Heart right ventricle (tissue), 16 donors: ENCODE data around the gene LNX2. TPM values are rescaled to one million over a fixed set of nuclear protein-coding genes. Genes with fewer than 3 reads are reported as not detected.

Experiments used
- ATAC-seq, 8 donors: fragments of 200-7000 bp; cut with Tn5 transposase; one replicate each; pipeline ENCODE4 v1.9.1; 2020; ENCODE audit warnings: mild to moderate bottlenecking in 8 of 8, moderate library complexity in 8 of 8, moderate number of reproducible peaks in 1 of 8
- DNase-seq, 2 donors: peaks; one replicate each; pipeline ENCODE4 v3.0.0-alpha.2; 2020
- H3K27ac ChIP-seq, 10 donors: fragments of 200-600 bp; sonication (generic) in 2 of 10; one replicate each; pipeline versions ENCODE4 v1.5.0 to v1.8.0; 2020 to 2022; ENCODE audit warnings: mild to moderate bottlenecking in 3 of 10
- H3K27me3 ChIP-seq, 7 donors: fragments of 200-600 bp; one replicate each; pipeline ENCODE4 v1.8.0; 2021 to 2022; ENCODE audit warnings: mild to moderate bottlenecking in 2 of 7
- H3K36me3 ChIP-seq, 9 donors: fragments of 200-600 bp; sonication (generic) in 1 of 9; one replicate each; pipeline versions ENCODE4 v1.5.0 to v1.8.0; 2020 to 2022; ENCODE audit warnings: mild to moderate bottlenecking in 2 of 9
- H3K4me1 ChIP-seq, 9 donors: fragments of 200-600 bp; sonication (generic) in 1 of 9; one replicate each; pipeline versions ENCODE4 v1.5.0 to v1.8.0; 2020 to 2022; ENCODE audit warnings: mild to moderate bottlenecking in 4 of 9
- H3K4me3 ChIP-seq, 10 donors: fragments of 200-600 bp; sonication (generic) in 2 of 10; one replicate each; pipeline versions ENCODE4 v1.5.0 to v1.8.0; 2020 to 2022; ENCODE audit warnings: mild to moderate bottlenecking in 7 of 10, moderate library complexity in 2 of 10
- H3K9me3 ChIP-seq, 11 donors: fragments of 200-600 bp in 10 of 11; sonication (generic) in 2 of 11; one replicate each; pipeline versions ENCODE4 v1.5.0 to v1.8.0; 2013 to 2022; ENCODE audit warnings: mild to moderate bottlenecking in 2 of 11, control low read depth in 1 of 11, moderate library complexity in 1 of 11
- WGBS, 2 donors: extraction: QIAGEN DNeasy Blood & Tissue Kit; methylation state at CpG; one replicate each; pipeline ENCODE4 v1.1.7; 2013; ENCODE audit warnings: inconsistent platforms in 1 of 2; 5-methylcytosine and 5-hydroxymethylcytosine counted together
- intact Hi-C, 10 donors: fragments of 100-400 bp; cut with DNase I; formaldehyde crosslinking; loops; one replicate each; pipeline versions ENCODE4 v1.11.1 to v1.14.2; 2022
- polyA plus RNA-seq, 2 donors: library from polyadenylated mRNA; stranded (reverse); fragments of 200-250 nt; gene quantifications; one replicate each; pipeline ENCODE4 v1.2.3, GENCODE V29; 2013
- total RNA-seq, 10 donors: library from RNA; stranded (reverse); fragmentation: NEBNext Ultra II Directional in 3 of 10; extraction: Animal tissue kit (Norgen Biotek cat#: 25700) in 3 of 10; gene quantifications; one replicate each; pipeline versions ENCODE4 v1.2.1 to v1.2.4, GENCODE V29; 2021 to 2023
- TF ChIP-seq, protein P1 (sequence below), 9 donors: fragments of 200-600 bp; sonication (generic) in 2 of 9; IDR thresholded peaks; one replicate each; pipeline versions ENCODE4 v1.5.0 to v1.8.0; 2021 to 2022; ENCODE audit warnings: antibody characterized with exemption in 9 of 9, mild to moderate bottlenecking in 5 of 9, moderate library complexity in 1 of 9
- donor health status: Arrhythmogenic right ventricular cardiomyopathy.
- donor health status: ischemic (EF 13 %, LVEDD 7.1; RV severe dilation, severe dysfunction).
- donor health status: healthy with polysubstance abuse.
- donor health status: DM: no; HTN: yes; CAD: no.
- donor health status: DM: no; HTN: no; CAD: no.
- donor health status: ischemic (EF 25% LVEDD 6.9; RV normal size, moderate dysfunction).
- donor health status: ischemic (EF 25% LVEDD 5.7; RV mildly dilated, moderate dysfunction).
- donor health status: healthy.
- donor health status: DM: yes; HTN: yes; CAD: no.
- donor health status: Ischemic cardiomyopathy.
- donor health status: ischemic (EF 35%, LVEDD 5.7; RV mildly dilated, moderate dysfunction).
- donor health status: nonischemic (EF 11% LVEDD 7.7; RV severe dilation, severe dysfunction).
- donor health status: DM: yes; HTN: yes; CAD: no.
- donor health status: PGD.
- donor health status: ischemic (EF 29% LVEDD 5.4; RV normal size, mild dysfunction).
- donor health status: nonischemic (EF 23%, LVEDD 6.1; RV moderate dilation, normal function).

LNX2 gene
- total and polyA plus RNA-seq, 12 donors: 3.5 to 22.3 (median 14.1) TPM

GRCh38 chr13:27625839-27626238, 5.5 kb upstream of the LNX2 start:
- Histone ChIP-seq H3K4me3 (no peak overlapping the region), H3K4me1 (peaks cover 0 to 32% (median 12%) of the 10 kb centered on the region in 9 donors), H3K27me3 (no peaks in the 10 kb centered on the region), H3K27ac (no peak overlapping the region), H3K9me3 (no peaks in the 10 kb centered on the region), H3K36me3 (peaks cover 0 to 27% (median 0%) of the 10 kb centered on the region in 9 donors)
- intact Hi-C loops: loop anchor here in 6 of 10 donors (10.0 kb wide), 3 partner anchors 61 to 201 kb away; partner anchors contain the start of genes MTIF3 (in 4 of the 6) and GTF3A (in 2 of the 6)
- DNase-seq: no peak
- 89 to 93% methylated on average over 2 of the region's 2 CpGs for WGBS, 2 donors
- ATAC-seq: no peak
- TF ChIP-seq, protein P1, sequence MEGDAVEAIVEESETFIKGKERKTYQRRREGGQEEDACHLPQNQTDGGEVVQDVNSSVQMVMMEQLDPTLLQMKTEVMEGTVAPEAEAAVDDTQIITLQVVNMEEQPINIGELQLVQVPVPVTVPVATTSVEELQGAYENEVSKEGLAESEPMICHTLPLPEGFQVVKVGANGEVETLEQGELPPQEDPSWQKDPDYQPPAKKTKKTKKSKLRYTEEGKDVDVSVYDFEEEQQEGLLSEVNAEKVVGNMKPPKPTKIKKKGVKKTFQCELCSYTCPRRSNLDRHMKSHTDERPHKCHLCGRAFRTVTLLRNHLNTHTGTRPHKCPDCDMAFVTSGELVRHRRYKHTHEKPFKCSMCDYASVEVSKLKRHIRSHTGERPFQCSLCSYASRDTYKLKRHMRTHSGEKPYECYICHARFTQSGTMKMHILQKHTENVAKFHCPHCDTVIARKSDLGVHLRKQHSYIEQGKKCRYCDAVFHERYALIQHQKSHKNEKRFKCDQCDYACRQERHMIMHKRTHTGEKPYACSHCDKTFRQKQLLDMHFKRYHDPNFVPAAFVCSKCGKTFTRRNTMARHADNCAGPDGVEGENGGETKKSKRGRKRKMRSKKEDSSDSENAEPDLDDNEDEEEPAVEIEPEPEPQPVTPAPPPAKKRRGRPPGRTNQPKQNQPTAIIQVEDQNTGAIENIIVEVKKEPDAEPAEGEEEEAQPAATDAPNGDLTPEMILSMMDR (IDR thresholded peaks at IDR 0.05): no peak

DNA sequence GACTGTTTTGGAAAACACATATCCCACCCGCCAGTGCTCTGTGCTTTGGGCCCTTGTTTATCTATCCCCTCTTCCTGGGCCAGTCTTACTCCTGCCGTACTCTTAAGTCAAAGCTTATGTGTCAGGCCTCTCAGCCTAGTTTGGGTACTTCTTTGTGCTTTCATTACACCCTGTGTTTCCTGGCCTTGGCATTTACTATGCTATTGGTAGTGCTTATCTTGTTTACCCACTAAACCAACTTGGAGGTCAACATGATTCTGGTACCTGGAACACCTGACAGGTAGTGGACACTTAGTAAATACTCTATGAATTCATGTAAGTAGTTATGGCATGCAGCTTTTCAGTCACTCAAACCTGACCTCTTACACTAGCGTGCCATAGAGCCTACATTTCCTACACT, 3.7 kb upstream of the LNX2 start:
- H3K9me3 ChIP-seq: no peaks in the 10 kb centered on the region
- H3K27ac ChIP-seq: no peak overlapping the region
- ATAC-seq: no peak
- H3K4me1 ChIP-seq: peaks cover 0 to 26% (median 16%) of the 10 kb centered on the region in 9 donors
- no peak for DNase-seq
- intact Hi-C loops: loop anchor here in 6 of 10 donors (5.0 to 10.0 kb wide), 5 partner anchors 59 to 199 kb away; partner anchors contain the start of genes MTIF3 (in 5 of the 6) and GTF3A (in 2 of the 6)
- TF ChIP-seq, protein P1 (IDR thresholded peaks at IDR 0.05): no peak
- peaks cover 0 to 27% (median 0%) of the 10 kb centered on the region in 9 donors for H3K36me3 ChIP-seq
- WGBS, 2 donors: 94 to 96% methylated on average over 3 of the region's 3 CpGs
- H3K4me3 ChIP-seq: no peak overlapping the region
- no peaks in the 10 kb centered on the region for H3K27me3 ChIP-seq

- TF ChIP-seq, protein P1 (IDR thresholded peaks at IDR 0.05): no peak
- WGBS, 2 donors: 76 to 78% methylated on average over 7 of the region's 7 CpGs
- Histone ChIP-seq H3K27ac (no peak overlapping the region), H3K4me1 (peaks cover 4 to 38% (median 28%) of the 10 kb centered on the region in 9 donors), H3K36me3 (peaks cover 0 to 24% (median 0%) of the 10 kb centered on the region in 9 donors), H3K4me3 (peak overlapping the region in 2 of 10 donors; percentile 79 to 95), H3K27me3 (no peaks in the 10 kb centered on the region), H3K9me3 (no peaks in the 10 kb centered on the region)
- ATAC-seq (no peak), DNase-seq (no peak)
- intact Hi-C loops: loop anchor here in 6 of 10 donors (5.0 to 10.0 kb wide), 5 partner anchors 58 to 198 kb away; partner anchors contain the start of genes MTIF3 (in 5 of the 6) and GTF3A (in 2 of the 6)
These were observed 2.6 kb upstream of the LNX2 start for GRCh38 chr13:27622881-27623280.

DNA sequence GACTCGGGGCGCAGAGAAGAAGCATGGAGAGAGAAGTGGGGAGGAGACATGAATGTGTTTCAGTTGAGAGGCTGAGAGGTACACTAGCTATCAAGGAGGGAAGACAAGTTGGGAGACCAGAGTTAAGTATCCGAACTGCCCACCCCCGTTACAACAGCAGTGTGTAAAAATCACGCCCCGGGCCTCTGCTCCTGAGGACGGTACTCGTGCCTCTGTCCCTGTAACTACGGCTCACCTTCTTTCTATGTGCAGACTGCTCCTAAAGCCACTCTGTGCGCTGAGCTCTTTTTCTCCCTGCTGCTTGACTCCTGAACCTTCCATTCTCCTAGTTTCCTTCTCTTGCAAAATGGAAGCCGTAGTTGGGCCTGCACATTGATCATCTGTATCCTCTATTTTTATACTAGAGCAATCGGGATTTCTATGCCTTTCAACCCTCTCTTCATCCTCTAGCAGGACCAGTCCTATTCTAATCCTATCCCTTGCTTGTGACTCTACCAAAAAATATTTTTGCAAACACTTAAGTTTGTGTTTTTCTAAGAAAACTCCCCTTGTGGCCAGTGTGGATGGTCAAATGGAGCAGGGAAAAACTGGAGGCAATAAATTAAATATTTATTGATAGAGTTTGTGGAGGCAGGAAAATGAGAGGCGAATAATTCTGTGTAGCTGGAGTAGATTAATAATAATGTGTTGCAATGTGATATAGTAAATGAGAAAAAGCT, 1.9 kb upstream of the LNX2 start:
- TF ChIP-seq, protein P1 (IDR thresholded peaks at IDR 0.05): peak in 1 of 9 donors; percentile 9
- DNase-seq: no peak
- intact Hi-C loops: loop anchor here in 6 of 10 donors (5.0 to 10.0 kb wide), 5 partner anchors 57 to 197 kb away; partner anchors contain the start of genes MTIF3 (in 5 of the 6) and GTF3A (in 2 of the 6)

More for the DNA sequence above, 1.9 kb upstream of the LNX2 start:
- peak overlapping the region; percentile 82 to 99 (median 96) for H3K27ac ChIP-seq
- WGBS, 2 donors: 10 to 11% methylated on average over 13 of the region's 13 CpGs
- H3K4me3 ChIP-seq: peak overlapping the region; percentile 58 to 100 (median 92)
- peaks cover 4 to 44% (median 31%) of the 10 kb centered on the region in 9 donors for H3K4me1 ChIP-seq
- no peaks in the 10 kb centered on the region for H3K27me3 ChIP-seq
- H3K9me3 ChIP-seq: no peaks in the 10 kb centered on the region
- ATAC-seq: no peak
- H3K36me3 ChIP-seq: peaks cover 0 to 24% (median 0%) of the 10 kb centered on the region in 9 donors
